BLaER1 treated with 17β-estradiol and CSF1 and Interleukin-3, amounts not matched to agents 10 nM and 100 nM (cell line): ENCODE measurements around the gene BCAS3.

ENCODE experiments used
- H3K27ac ChIP-seq, 11 experiments: shearing (Covaris generic); formaldehyde crosslinking; 2 replicates each; pipeline ENCODE4 v1.8.1; 2022
- H3K27me3 ChIP-seq, 11 experiments: shearing (Covaris generic); formaldehyde crosslinking; 2 replicates each; pipeline ENCODE4 v1.8.1; 2022
- H3K36me3 ChIP-seq, 11 experiments: shearing (Covaris generic); formaldehyde crosslinking; 2 replicates each; pipeline ENCODE4 v1.8.1; 2022
- H3K4me1 ChIP-seq, 10 experiments: shearing (Covaris generic); formaldehyde crosslinking; 2 replicates each; pipeline ENCODE4 v1.8.1; 2022
- H3K4me2 ChIP-seq, 11 experiments: shearing (Covaris generic); formaldehyde crosslinking; 2 replicates each; pipeline ENCODE4 v1.8.1; 2022
- H3K4me3 ChIP-seq, 10 experiments: shearing (Covaris generic); formaldehyde crosslinking; 2 replicates each; pipeline ENCODE4 v1.8.1; 2022
- H3K9ac ChIP-seq, 11 experiments: shearing (Covaris generic); formaldehyde crosslinking; 2 replicates each; pipeline ENCODE4 v1.8.1; 2022
- H3K9me3 ChIP-seq, 11 experiments: shearing (Covaris generic); formaldehyde crosslinking; replicated peaks in 1 of 11; 2 replicates each; pipeline ENCODE4 v1.8.1; 2022
- H4K20me1 ChIP-seq, 11 experiments: shearing (Covaris generic); formaldehyde crosslinking; 2 replicates each; pipeline ENCODE4 v1.8.1; 2022
- Cebpa-rat ChIP-seq, 11 experiments: shearing (Covaris generic); IDR thresholded peaks; 2 replicates each; pipeline ENCODE4 v1.8.1; 2022

The BCAS3 gene

GRCh38 chr17:61250335-61250890, 572.8 kb downstream of the BCAS3 start:
- Histone ChIP-seq H3K4me2 (peak overlapping the region; percentile 52 to 81 (median 70)), H3K9me3 (peaks cover 0 to 8% (median 0%) of the 10 kb centered on the region in 11 experiments; a peak in 3 of 22 replicates), H3K9ac (peak overlapping the region in 3 of 11 experiments; percentile 32 to 66 (median 53); a peak in 3 of 22 replicates), H3K4me3 (0 out of 20 replicates have a peak overlapping the region, but pooled peaks of 1 of the 10 experiments have one; percentile 3), H3K36me3 (no peaks in the 10 kb centered on the region), H4K20me1 (no peaks in the 10 kb centered on the region), H3K27ac (peak overlapping the region in 10 of 11 experiments; percentile 59 to 84 (median 71); a peak in 18 of 22 replicates), H3K27me3 (no peaks in the 10 kb centered on the region), H3K4me1 (peaks cover 29 to 56% (median 36%) of the 10 kb centered on the region in 10 experiments)
- TF ChIP-seq Cebpa-rat (IDR thresholded peaks at IDR 0.05) = no peak

GRCh38 chr17:61251939-61252865, 574.6 kb downstream of the BCAS3 start:
- Histone ChIP-seq H3K27ac (peak overlapping the region; percentile 59 to 84 (median 70)), H3K9ac (peak overlapping the region; percentile 20 to 66 (median 38); a peak in 15 of 22 replicates), H4K20me1 (no peaks in the 10 kb centered on the region), H3K9me3 (peaks cover 0 to 8% (median 0%) of the 10 kb centered on the region in 11 experiments; a peak in 1 of 22 replicates), H3K27me3 (no peaks in the 10 kb centered on the region), H3K4me2 (peak overlapping the region; percentile 52 to 81 (median 70)), H3K36me3 (no peaks in the 10 kb centered on the region), H3K4me1 (peaks cover 29 to 56% (median 36%) of the 10 kb centered on the region in 10 experiments), H3K4me3 (peak overlapping the region in 2 of 10 experiments; percentile 8 to 21; a peak in 1 of 20 replicates)
- peak in 2 of 11 experiments; percentile 24 to 46; a peak in 1 of 22 replicates for TF ChIP-seq Cebpa-rat (IDR thresholded peaks at IDR 0.05)

DNA sequence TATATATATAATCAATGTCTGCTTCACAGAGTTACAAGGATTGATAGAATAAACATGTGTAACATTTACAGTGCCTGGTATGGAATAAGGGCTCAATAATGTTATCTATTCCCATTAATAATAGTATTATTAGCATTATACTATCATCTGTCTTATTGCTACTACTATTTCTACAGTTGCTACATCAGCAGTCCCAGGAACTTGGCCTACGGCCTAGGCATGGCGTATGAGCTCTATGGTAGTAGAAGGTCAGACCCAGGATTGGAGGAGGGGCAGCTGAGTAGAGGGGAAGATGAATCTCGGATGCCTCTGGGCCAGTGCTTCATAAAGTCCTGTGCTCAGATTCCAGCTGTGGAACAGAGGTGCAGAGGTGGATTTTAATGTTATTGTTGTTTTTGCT, 575.7 kb downstream of the BCAS3 start:
- H3K4me1 ChIP-seq = peaks cover 29 to 46% (median 35%) of the 10 kb centered on the region in 10 experiments
- peak overlapping the region in 3 of 11 experiments; percentile 72 to 84 (median 78); a peak in 4 of 22 replicates for H3K27ac ChIP-seq
- no peaks in the 10 kb centered on the region for H3K36me3 ChIP-seq
- H3K4me3 ChIP-seq = no peak overlapping the region
- H3K4me2 ChIP-seq = peak overlapping the region in 4 of 11 experiments; percentile 60 to 81 (median 72); a peak in 6 of 22 replicates
- H3K27me3 ChIP-seq = no peaks in the 10 kb centered on the region
- peaks cover 0 to 8% (median 0%) of the 10 kb centered on the region in 11 experiments; a peak in 1 of 22 replicates for H3K9me3 ChIP-seq
- no peak for TF ChIP-seq Cebpa-rat (IDR thresholded peaks at IDR 0.05)
- H3K9ac ChIP-seq = no peak overlapping the region
- no peaks in the 10 kb centered on the region for H4K20me1 ChIP-seq

- no peak overlapping the region for H3K4me2 ChIP-seq
- no peak overlapping the region for H3K9ac ChIP-seq
- no peaks in the 10 kb centered on the region for H3K27me3 ChIP-seq
- TF ChIP-seq Cebpa-rat (IDR thresholded peaks at IDR 0.05) = no peak
- H3K36me3 ChIP-seq = no peaks in the 10 kb centered on the region
- H4K20me1 ChIP-seq = no peaks in the 10 kb centered on the region
- peaks cover 29 to 40% (median 34%) of the 10 kb centered on the region in 10 experiments for H3K4me1 ChIP-seq
- no peak overlapping the region for H3K4me3 ChIP-seq
- H3K9me3 ChIP-seq = peaks cover 0 to 8% (median 0%) of the 10 kb centered on the region in 11 experiments; a peak in 1 of 22 replicates
- peak overlapping the region in 2 of 11 experiments; percentile 8 to 84; a peak in 1 of 22 replicates for H3K27ac ChIP-seq
These were observed 576.4 kb downstream of the BCAS3 start for GRCh38 chr17:61253937-61254574.

GRCh38 chr17:61254904-61255303, 577.3 kb downstream of the BCAS3 start:
- peaks cover 29 to 37% (median 32%) of the 10 kb centered on the region in 10 experiments for H3K4me1 ChIP-seq
- H3K27ac ChIP-seq = no peak overlapping the region
- no peak overlapping the region for H3K9ac ChIP-seq
- H3K36me3 ChIP-seq = no peaks in the 10 kb centered on the region
- no peaks in the 10 kb centered on the region for H3K27me3 ChIP-seq
- H3K4me3 ChIP-seq = no peak overlapping the region
- no peak for TF ChIP-seq Cebpa-rat (IDR thresholded peaks at IDR 0.05)
- H3K9me3 ChIP-seq = peaks cover 0 to 8% (median 0%) of the 10 kb centered on the region in 11 experiments; a peak in 1 of 22 replicates
- H4K20me1 ChIP-seq = no peaks in the 10 kb centered on the region
- H3K4me2 ChIP-seq = no peak overlapping the region

DNA sequence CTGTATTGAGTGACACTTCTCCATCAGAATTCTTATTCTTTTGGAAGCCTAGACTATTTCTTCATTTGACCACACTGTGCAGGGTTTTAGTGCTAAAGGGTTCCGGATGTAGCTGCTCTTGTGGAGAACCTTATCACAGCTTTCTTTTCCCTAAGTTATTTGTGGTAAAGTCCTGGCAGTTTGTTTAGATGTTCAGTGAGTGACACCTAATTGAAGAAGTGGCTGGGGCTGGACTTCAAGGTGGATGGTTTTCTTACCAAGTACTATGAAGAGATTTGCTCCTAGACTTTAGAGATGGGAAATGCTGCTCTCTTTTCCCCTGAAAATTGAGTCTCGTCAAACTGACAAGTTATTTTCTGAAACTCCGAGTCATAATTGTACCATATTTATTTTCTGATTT, 578.0 kb downstream of the BCAS3 start:
- Histone ChIP-seq H4K20me1 (no peaks in the 10 kb centered on the region), H3K27me3 (no peaks in the 10 kb centered on the region), H3K4me2 (no peak overlapping the region), H3K4me3 (no peak overlapping the region), H3K27ac (no peak overlapping the region), H3K4me1 (peaks cover 24 to 29% (median 25%) of the 10 kb centered on the region in 10 experiments), H3K9me3 (peaks cover 0 to 8% (median 0%) of the 10 kb centered on the region in 11 experiments; a peak in 1 of 22 replicates), H3K9ac (no peak overlapping the region), H3K36me3 (no peaks in the 10 kb centered on the region)
- no peak for TF ChIP-seq Cebpa-rat (IDR thresholded peaks at IDR 0.05)

DNA sequence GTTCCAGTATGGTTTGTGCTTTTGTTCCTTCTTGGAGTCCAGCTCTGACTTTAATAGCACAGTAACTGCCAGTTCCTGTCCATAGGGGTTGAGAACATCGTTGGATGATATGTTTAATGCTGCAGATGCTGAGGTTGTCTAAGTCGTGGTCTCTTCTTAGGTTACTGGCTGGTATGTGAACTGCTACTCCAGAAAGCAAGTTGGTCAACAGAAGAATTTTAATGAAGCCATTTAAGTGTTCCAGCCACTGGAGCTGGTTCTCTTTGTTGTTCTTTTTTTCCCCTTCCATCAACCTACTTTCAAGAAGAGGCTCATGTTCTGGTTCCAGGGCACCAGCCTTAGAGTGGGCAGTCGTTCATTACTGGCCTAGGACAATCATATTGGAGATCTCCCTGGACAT, 581.7 kb downstream of the BCAS3 start:
- no peak for TF ChIP-seq Cebpa-rat (IDR thresholded peaks at IDR 0.05)
- Histone ChIP-seq H3K27ac (no peak overlapping the region), H3K4me1 (peaks cover 0 to 5% (median 0%) of the 10 kb centered on the region in 10 experiments; a peak in 2 of 20 replicates)

GRCh38 chr17:61260071-61260797, 582.6 kb downstream of the BCAS3 start:
- TF ChIP-seq Cebpa-rat (IDR thresholded peaks at IDR 0.05) = no peak
- H3K9ac ChIP-seq = no peak overlapping the region
- H3K4me1 ChIP-seq = peaks cover 0 to 5% (median 0%) of the 10 kb centered on the region in 10 experiments; a peak in 2 of 20 replicates
- no peaks in the 10 kb centered on the region for H3K9me3 ChIP-seq
- H3K27me3 ChIP-seq = no peaks in the 10 kb centered on the region
- H3K27ac ChIP-seq = no peak overlapping the region
- H3K4me3 ChIP-seq = no peak overlapping the region
- no peak overlapping the region for H3K4me2 ChIP-seq
- no peaks in the 10 kb centered on the region for H3K36me3 ChIP-seq
- no peaks in the 10 kb centered on the region for H4K20me1 ChIP-seq

More for the DNA sequence above, 581.7 kb downstream of the BCAS3 start:
- no peaks in the 10 kb centered on the region for H3K27me3 ChIP-seq
- H3K36me3 ChIP-seq = no peaks in the 10 kb centered on the region
- no peak overlapping the region for H3K4me3 ChIP-seq
- H4K20me1 ChIP-seq = no peaks in the 10 kb centered on the region
- H3K9ac ChIP-seq = no peak overlapping the region
- no peaks in the 10 kb centered on the region for H3K9me3 ChIP-seq
- no peak overlapping the region for H3K4me2 ChIP-seq
